Esophagus muscularis mucosa (tissue), 4 donors: Measurements from ENCODE around the gene GATAD2B. TPM values are rescaled to one million over a fixed set of nuclear protein-coding genes. Genes with fewer than 3 reads are reported as not detected.

Experiments
- DNase-seq: peaks from one replicate; pipeline ENCODE4 v3.0.0-alpha.2; 2017; ENCODE audit errors: extremely low spot score
- H3K27ac ChIP-seq, 4 donors: fragments of 200-600 bp; sonication (generic); replicated peaks in 1 of 4; 1 replicate in 3 of 4; 2 replicates in 1 of 4; pipeline ENCODE4 v1.5.1; 2016 to 2019; ENCODE audit warnings: mild to moderate bottlenecking in 1 of 4
- H3K27me3 ChIP-seq, 4 donors: fragments of 200-600 bp; sonication (generic); one replicate each; pipeline versions ENCODE4 v1.5.1 to v1.6.0; 2016 to 2019
- H3K36me3 ChIP-seq, 4 donors: fragments of 200-600 bp; sonication (generic); one replicate each; pipeline ENCODE4 v1.5.1; 2016 to 2019
- H3K4me1 ChIP-seq, 4 donors: fragments of 200-600 bp; sonication (generic); one replicate each; pipeline ENCODE4 v1.5.1; 2016 to 2019
- H3K4me3 ChIP-seq, 4 donors: fragments of 200-600 bp; sonication (generic); 1 replicate in 2 of 4; 2 replicates in 2 of 4; pipeline ENCODE4 v1.5.1; 2016 to 2019; ENCODE audit warnings: mild to moderate bottlenecking in 4 of 4, moderate library complexity in 1 of 4
- H3K9me3 ChIP-seq, 4 donors: fragments of 200-600 bp; sonication (generic); 1 replicate in 3 of 4; 2 replicates in 1 of 4; pipeline ENCODE4 v1.5.1; 2016 to 2019
- CTCF ChIP-seq, 3 experiments: fragments of 200-600 bp in 2 of 3; fragments of 450-650 bp in 1 of 3; sonication (generic) in 2 of 3; IDR thresholded peaks; one replicate each; pipeline ENCODE4 v1.5.1; 2017 to 2019; ENCODE audit warnings: antibody characterized with exemption in 3 of 3, mild to moderate bottlenecking in 2 of 3, moderate library complexity in 1 of 3
- EP300 ChIP-seq: sonication (generic); formaldehyde crosslinking; IDR thresholded peaks from one replicate; pipeline ENCODE4 v1.6.1; 2017; ENCODE audit warnings: antibody characterized with exemption
- POLR2A ChIP-seq: fragments of 450-650 bp; IDR thresholded peaks from one replicate; pipeline ENCODE4 v1.6.1; 2017; ENCODE audit warnings: antibody characterized with exemption, moderate library complexity, mild to moderate bottlenecking, low read depth
- POLR2AphosphoS5 ChIP-seq, 2 donors: sonication (generic); formaldehyde crosslinking; IDR thresholded peaks; one replicate each; pipeline ENCODE4 v1.6.1; 2017; ENCODE audit warnings: antibody characterized with exemption in 2 of 2
- WGBS: methylation state at CpG from one replicate; pipeline ENCODE4 v1.1.5; 2018; 5-methylcytosine and 5-hydroxymethylcytosine counted together
- intact Hi-C: fragments of 100-400 bp; cut with DNase I; formaldehyde crosslinking; loops from one replicate; pipeline ENCODE4 v1.15.1; 2023
- total RNA-seq, 4 donors: library from RNA; depleted of rRNA; stranded (reverse); fragments of >200 nt; gene quantifications; one replicate each; pipeline versions ENCODE4 v1.1.0 to v1.2.1, GENCODE V29; 2016

GATAD2B gene
- total RNA-seq, 4 donors from 2014 or later = 21.9 to 30.5 (median 26.4) TPM

- DNase-seq = no peak
- 72% methylated on average over 3 of the region's 3 CpGs for WGBS
- Histone ChIP-seq H3K27ac (no peak overlapping the region), H3K27me3 (no peaks in the 10 kb centered on the region), H3K36me3 (peaks cover 6 to 41% (median 21%) of the 10 kb centered on the region in 4 donors), H3K9me3 (no peaks in the 10 kb centered on the region), H3K4me3 (no peak overlapping the region), H3K4me1 (peaks cover 11 to 28% (median 17%) of the 10 kb centered on the region in 4 donors)
- TF ChIP-seq POLR2A = no peak
- intact Hi-C loops = no loop called here
These were observed 119.2 kb downstream of the GATAD2B start for GRCh38 chr1:153803470-153804056.

- intact Hi-C loops = no loop called here
- peaks cover 0 to 26% (median 7%) of the 10 kb centered on the region in 4 donors for H3K36me3 ChIP-seq
- no peaks in the 10 kb centered on the region for H3K9me3 ChIP-seq
- 91% methylated on average over 4 of the region's 7 CpGs for WGBS
- no peak overlapping the region for H3K27ac ChIP-seq
- no peak for DNase-seq
- H3K27me3 ChIP-seq = no peaks in the 10 kb centered on the region
- no peak overlapping the region for H3K4me3 ChIP-seq
- peaks cover 11 to 28% (median 21%) of the 10 kb centered on the region in 4 donors for H3K4me1 ChIP-seq
- TF ChIP-seq POLR2A (no peak), CTCF (IDR thresholded peaks at IDR 0.05) (no peak)
These were observed 120.7 kb downstream of the GATAD2B start for GRCh38 chr1:153801786-153802697.

GRCh38 chr1:153801028-153801625 is 121.6 kb downstream of the GATAD2B start:
- intact Hi-C loops = no loop called here
- TF ChIP-seq POLR2A = no peak
- Histone ChIP-seq H3K4me3 (no peak overlapping the region), H3K4me1 (peaks cover 11 to 28% (median 20%) of the 10 kb centered on the region in 4 donors), H3K36me3 (peaks cover 0 to 17% (median 5%) of the 10 kb centered on the region in 4 donors), H3K27me3 (no peaks in the 10 kb centered on the region), H3K9me3 (no peaks in the 10 kb centered on the region), H3K27ac (no peak overlapping the region)
- DNase-seq = no peak
- WGBS = 93% methylated on average over 6 of the region's 6 CpGs

GRCh38 chr1:153800516-153800915 is 122.3 kb downstream of the GATAD2B start:
- TF ChIP-seq POLR2A = no peak
- TF ChIP-seq POLR2AphosphoS5 (IDR thresholded peaks at IDR 0.05) = no peak
- TF ChIP-seq EP300 = no peak
- TF ChIP-seq CTCF (IDR thresholded peaks at IDR 0.05) = no peak
- WGBS = no CpG with 5 or more reads among the region's 7 CpGs
- Histone ChIP-seq H3K4me3 (no peak overlapping the region), H3K36me3 (peaks cover 0 to 12% (median 5%) of the 10 kb centered on the region in 4 donors), H3K9me3 (no peaks in the 10 kb centered on the region), H3K27me3 (no peaks in the 10 kb centered on the region), H3K27ac (no peak overlapping the region), H3K4me1 (peaks cover 5 to 25% (median 15%) of the 10 kb centered on the region in 4 donors)
- intact Hi-C loops = no loop called here
- DNase-seq = no peak

GRCh38 chr1:153799566-153800465 is 123.0 kb downstream of the GATAD2B start:
- DNase-seq = no peak
- Histone ChIP-seq H3K27ac (no peak overlapping the region), H3K9me3 (no peaks in the 10 kb centered on the region), H3K4me3 (no peak overlapping the region), H3K4me1 (peaks cover 0 to 18% (median 8%) of the 10 kb centered on the region in 4 donors), H3K27me3 (no peaks in the 10 kb centered on the region), H3K36me3 (peaks cover 0 to 12% (median 5%) of the 10 kb centered on the region in 4 donors)
- intact Hi-C loops = loop anchor here (5.0 kb wide), 1 partner anchor 122 kb away; the partner anchor contains the start of gene GATAD2B
- WGBS = 93% methylated on average over 16 of the region's 27 CpGs
- TF ChIP-seq POLR2A = no peak
- no peak for TF ChIP-seq POLR2AphosphoS5 (IDR thresholded peaks at IDR 0.05)
- no peak for TF ChIP-seq EP300
- TF ChIP-seq CTCF (IDR thresholded peaks at IDR 0.05) = no peak
